ENCODE measurements around the gene DNAH17. TPM values are rescaled to one million over a fixed set of nuclear protein-coding genes. Genes with fewer than 3 reads are reported as not detected.

The DNAH17 gene
- total and polyA plus RNA-seq, 2 donors (not counting 1 experiment from before 2014, with no cell fraction given), result 0.01 to 0.12 TPM

- CTCF ChIA-PET, result no interaction called here
- H3K4me1 Mint-ChIP-seq, result peaks cover 4% of the 10 kb centered on the region
Measured at GRCh38 chr17:78406396-78406795, 170.8 kb downstream of the DNAH17 start.

GRCh38 chr17:78403822-78404221 lies 173.4 kb downstream of the DNAH17 start:
- Histone ChIP-seq H3K4me2 (replicated peaks; ENCODE audit: low read depth, low read length, poor library complexity, severe bottlenecking) (no peak overlapping the region), H3K36me3 (replicated peaks in 1 of 2; ENCODE audit: control extremely low read depth in 1 of 2, control insufficient read depth in 1 of 2, extremely low read depth in 1 of 2, insufficient read depth in 2 of 2, low read length in 1 of 2) (peaks cover 0 to 84% of the 10 kb centered on the region in 2 experiments), H3K4me1 (ENCODE audit: control insufficient read depth in 2 of 2, insufficient read depth in 2 of 2, low read length in 2 of 2) (no peaks in the 10 kb centered on the region), H3K9me3 (ENCODE audit: control extremely low read depth in 1 of 3, control insufficient read depth in 2 of 3, insufficient read depth in 1 of 3, low read length in 2 of 3) (no peaks in the 10 kb centered on the region), H3K27ac (ENCODE audit: low read length in 2 of 2) (no peak overlapping the region), H2AFZ (ENCODE audit: insufficient read depth, low read depth, low read length, poor library complexity, severe bottlenecking) (no peak overlapping the region), H3K4me3 (ENCODE audit: control extremely low read depth in 1 of 5, extremely low read depth in 1 of 5, insufficient read depth in 1 of 5, low read depth in 2 of 5, low read length in 4 of 5) (no peak overlapping the region), H3K79me2 (ENCODE audit: control insufficient read depth, insufficient read depth, low read length) (peaks cover 82% of the 10 kb centered on the region), H3K9ac (ENCODE audit: low read length) (no peak overlapping the region), H3K27me3 (replicated peaks in 1 of 4; ENCODE audit: control extremely low read depth in 1 of 4, control insufficient read depth in 3 of 4, insufficient read depth in 4 of 4, low read length in 3 of 4) (no peaks in the 10 kb centered on the region), H4K20me1 (ENCODE audit: control insufficient read depth, insufficient read depth, low read length, poor library complexity, severe bottlenecking) (peaks cover 57% of the 10 kb centered on the region)
- intact Hi-C loops (cut with micrococcal nuclease), result no loop called here
- 98% methylated on average over 13 of the region's 14 CpGs for WGBS (ENCODE audit: insufficient coverage)
- ChIA-PET CTCF (interaction anchor here (0.6 kb wide), 1 partner anchor 319 kb away, joined by 4 read pairs; no protein-coding TSS in a partner anchor), POLR2A (no interaction called here)
- DNase-seq (no peak), ATAC-seq (ENCODE audit: low read depth) (no peak)
- no peak overlapping the region for H3K4me3 Mint-ChIP-seq
- H3K27ac Mint-ChIP-seq, result no peak overlapping the region
- no peaks in the 10 kb centered on the region for H3K4me1 Mint-ChIP-seq
- TF ChIP-seq EZH2 (IDR thresholded peaks at IDR 0.05; ENCODE audit: borderline replicate concordance, insufficient read depth, low read depth, low read length, poor library complexity, severe bottlenecking) (no peak), CTCF (IDR thresholded peaks at IDR 0.05) (no peak)
- H3K27me3 Mint-ChIP-seq, result no peaks in the 10 kb centered on the region
- H3K9me3 Mint-ChIP-seq (ENCODE audit: insufficient read depth), result no peaks in the 10 kb centered on the region

More at GRCh38 chr17:78406396-78406795, 170.8 kb downstream of the DNAH17 start:
- Histone ChIP-seq H2AFZ (ENCODE audit: insufficient read depth, low read depth, low read length, poor library complexity, severe bottlenecking) (no peak overlapping the region), H3K27me3 (replicated peaks in 1 of 4; ENCODE audit: control extremely low read depth in 1 of 4, control insufficient read depth in 3 of 4, insufficient read depth in 4 of 4, low read length in 3 of 4) (no peaks in the 10 kb centered on the region), H3K79me2 (ENCODE audit: control insufficient read depth, insufficient read depth, low read length) (peaks cover 74% of the 10 kb centered on the region), H3K36me3 (replicated peaks in 1 of 2; ENCODE audit: control extremely low read depth in 1 of 2, control insufficient read depth in 1 of 2, extremely low read depth in 1 of 2, insufficient read depth in 2 of 2, low read length in 1 of 2) (peaks cover 0 to 70% of the 10 kb centered on the region in 2 experiments), H3K4me2 (replicated peaks; ENCODE audit: low read depth, low read length, poor library complexity, severe bottlenecking) (no peak overlapping the region), H3K9ac (ENCODE audit: low read length) (no peak overlapping the region), H3K4me3 (ENCODE audit: control extremely low read depth in 1 of 5, extremely low read depth in 1 of 5, insufficient read depth in 1 of 5, low read depth in 2 of 5, low read length in 4 of 5) (no peak overlapping the region), H4K20me1 (ENCODE audit: control insufficient read depth, insufficient read depth, low read length, poor library complexity, severe bottlenecking) (peaks cover 65% of the 10 kb centered on the region), H3K9me3 (ENCODE audit: control extremely low read depth in 1 of 3, control insufficient read depth in 2 of 3, insufficient read depth in 1 of 3, low read length in 2 of 3) (no peaks in the 10 kb centered on the region), H3K4me1 (ENCODE audit: control insufficient read depth in 2 of 2, insufficient read depth in 2 of 2, low read length in 2 of 2) (no peaks in the 10 kb centered on the region), H3K27ac (ENCODE audit: low read length in 2 of 2) (no peak overlapping the region)
- Mint-ChIP-seq H3K27ac (no peak overlapping the region), H3K9me3 (ENCODE audit: insufficient read depth) (no peaks in the 10 kb centered on the region), H3K4me3 (no peak overlapping the region), H3K27me3 (no peaks in the 10 kb centered on the region)
- intact Hi-C loops (cut with micrococcal nuclease), result no loop called here
- 94% methylated on average over 5 of the region's 6 CpGs for WGBS (ENCODE audit: insufficient coverage)
- DNase-seq (no peak), ATAC-seq (ENCODE audit: low read depth) (no peak)
- TF ChIP-seq EZH2 (IDR thresholded peaks at IDR 0.05; ENCODE audit: borderline replicate concordance, insufficient read depth, low read depth, low read length, poor library complexity, severe bottlenecking) (no peak), CTCF (IDR thresholded peaks at IDR 0.05) (no peak)
- POLR2A ChIA-PET, result interaction anchor here (0.7 kb wide), 1 partner anchor 93 kb away, joined by 3 read pairs; no protein-coding TSS in a partner anchor
